Esophagus muscularis mucosa (tissue), 3 donors: Measurements from ENCODE around the gene KCNJ16.

Experiments used
- CTCF ChIP-seq, 3 experiments: fragments of 200-600 bp in 2 of 3; fragments of 450-650 bp in 1 of 3; sonication (generic) in 2 of 3; IDR thresholded peaks; one replicate each; pipeline ENCODE4 v1.5.1; 2017 to 2019; ENCODE audit warnings: antibody characterized with exemption in 3 of 3, mild to moderate bottlenecking in 2 of 3, moderate library complexity in 1 of 3
- POLR2A ChIP-seq: fragments of 450-650 bp; IDR thresholded peaks from one replicate; pipeline ENCODE4 v1.6.1; 2017; ENCODE audit warnings: antibody characterized with exemption, moderate library complexity, mild to moderate bottlenecking, low read depth

GRCh38 chr17:70037498-70037897 is 37.5 kb upstream of the KCNJ16 start:
- TF ChIP-seq CTCF (IDR thresholded peaks at IDR 0.05) (no peak), POLR2A (no peak)
